GM18909 (cell line): Measurements from ENCODE around the gene PIP4K2A.
"Not testable (repeated sequence)": the region's sequence is repeated elsewhere in the genome, so short reads cannot be mapped to it uniquely, and the experiment has no call there.

ENCODE experiments used
- ATAC-seq: cut with Tn5 transposase; IDR thresholded peaks from one replicate; pipeline ENCODE4 v1.9.1; 2021; ENCODE audit warnings: mild to moderate bottlenecking; ENCODE audit not compliant: unreplicated experiment, poor library complexity

Gene PIP4K2A

DNA sequence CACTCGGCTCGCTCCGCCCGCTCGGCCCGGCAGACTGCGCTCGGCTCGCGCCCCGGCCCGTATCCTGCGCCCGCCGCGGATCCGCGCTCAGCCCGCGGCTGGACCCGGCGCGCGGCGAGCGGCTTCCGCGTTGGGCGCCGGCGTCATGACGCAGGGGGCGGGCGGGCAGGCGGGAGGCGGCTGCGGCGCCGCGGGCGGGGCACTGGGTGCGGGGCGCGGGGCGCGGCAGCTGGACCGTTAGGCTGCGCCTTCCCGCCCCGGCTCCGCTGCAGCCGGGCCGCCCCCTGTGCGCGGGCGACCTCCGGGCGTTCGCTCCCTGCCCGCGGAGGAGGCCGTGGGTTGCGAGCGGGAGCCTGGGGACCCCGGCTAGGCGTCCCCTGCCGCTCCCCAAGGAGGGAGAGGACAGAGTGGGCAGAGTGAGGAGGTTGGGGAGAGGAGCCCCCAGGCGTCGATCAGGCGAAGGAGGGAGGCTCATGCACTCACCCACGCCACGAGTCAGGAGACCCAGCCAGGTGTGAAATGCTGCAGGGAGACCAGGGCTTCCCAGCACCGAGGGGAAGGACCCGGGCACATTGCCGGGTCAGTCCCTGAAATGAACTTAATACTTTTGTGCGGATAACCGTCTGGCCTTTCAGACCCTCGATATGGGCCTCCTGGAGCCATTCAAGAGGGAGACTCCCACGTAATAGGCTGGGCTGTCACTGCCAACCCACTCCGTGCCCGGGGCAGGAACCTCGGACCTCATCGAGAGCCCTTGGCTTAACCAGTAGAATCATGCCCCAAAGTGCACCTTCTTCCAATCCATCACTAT lies at the start of gene PIP4K2A:
Gene PIP4K2A, minus strand, starts transcription at position 100 of the 811 bp plus-strand sequence. CDS start 252 bp downstream, outside the sequence.
- ATAC-seq, result peak; percentile 78

DNA sequence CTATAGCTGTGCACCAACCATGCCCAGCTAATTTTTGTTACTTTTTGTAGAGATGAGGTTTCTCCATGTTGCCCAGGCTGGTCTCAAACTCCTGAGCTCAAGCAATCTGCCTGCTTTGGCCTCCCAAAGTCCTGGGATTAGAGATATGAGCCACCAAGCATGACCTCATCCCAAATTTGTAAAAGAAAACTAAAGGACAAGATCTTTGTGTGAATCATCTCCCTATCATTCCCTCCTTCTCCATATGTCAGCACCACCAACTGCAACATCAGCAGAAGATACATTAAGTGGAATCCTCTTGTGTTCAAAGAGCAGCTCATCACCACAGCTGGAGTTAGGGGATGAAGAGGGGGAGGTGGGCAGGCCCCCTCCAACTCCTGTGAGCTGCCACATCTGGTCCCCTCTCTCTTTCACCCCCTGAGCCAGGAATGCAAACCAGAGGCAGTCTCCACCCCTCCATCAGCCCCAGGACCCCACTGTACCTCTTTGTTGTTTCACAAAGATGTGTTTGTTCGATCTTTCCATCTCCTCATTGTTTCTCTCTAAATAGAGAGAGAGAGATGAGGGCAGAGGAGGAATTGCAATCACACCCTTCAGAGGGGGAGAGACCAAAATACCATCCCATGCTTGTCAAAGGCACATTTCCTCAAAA lies 47.3 kb upstream of the PIP4K2A start:
- no peak for ATAC-seq

DNA sequence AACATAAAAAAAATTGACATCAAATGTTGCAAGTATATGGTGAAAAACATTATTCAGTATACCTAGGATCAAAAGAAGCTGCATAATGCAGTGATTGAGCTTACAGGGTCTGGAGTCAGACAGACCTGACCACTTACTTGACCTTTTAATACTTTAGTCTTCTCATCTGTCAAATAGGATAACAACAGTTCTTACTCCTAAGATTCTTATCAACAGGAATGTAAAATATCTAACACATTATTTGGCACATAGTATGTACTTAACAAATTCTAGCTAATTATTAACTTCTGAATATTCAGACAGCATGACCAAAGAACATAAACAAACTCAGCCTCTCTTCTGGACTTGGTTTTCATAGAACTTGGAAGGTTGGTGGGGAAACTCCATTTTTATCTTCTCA lies 45.6 kb upstream of the PIP4K2A start:
- no peak for ATAC-seq

DNA sequence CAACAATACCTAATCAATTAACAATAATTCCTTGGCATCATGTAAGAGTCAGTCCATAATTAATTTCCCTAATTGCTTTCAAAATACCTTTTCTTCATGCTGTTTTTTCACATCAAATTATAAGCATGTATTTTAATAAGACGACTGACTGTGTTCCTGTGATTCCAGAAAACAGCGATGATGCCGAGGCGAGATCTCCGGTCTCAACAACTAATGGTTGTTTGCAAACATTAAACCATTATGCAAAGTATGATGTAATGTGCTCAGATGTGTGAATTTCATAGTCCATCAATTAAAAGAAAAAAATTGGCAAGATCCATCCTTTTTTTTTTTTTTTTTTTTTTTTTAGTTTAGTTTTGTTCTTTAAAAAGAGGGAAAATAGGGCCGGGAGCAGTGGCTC lies 44.5 kb upstream of the PIP4K2A start:
- no peak for ATAC-seq

DNA sequence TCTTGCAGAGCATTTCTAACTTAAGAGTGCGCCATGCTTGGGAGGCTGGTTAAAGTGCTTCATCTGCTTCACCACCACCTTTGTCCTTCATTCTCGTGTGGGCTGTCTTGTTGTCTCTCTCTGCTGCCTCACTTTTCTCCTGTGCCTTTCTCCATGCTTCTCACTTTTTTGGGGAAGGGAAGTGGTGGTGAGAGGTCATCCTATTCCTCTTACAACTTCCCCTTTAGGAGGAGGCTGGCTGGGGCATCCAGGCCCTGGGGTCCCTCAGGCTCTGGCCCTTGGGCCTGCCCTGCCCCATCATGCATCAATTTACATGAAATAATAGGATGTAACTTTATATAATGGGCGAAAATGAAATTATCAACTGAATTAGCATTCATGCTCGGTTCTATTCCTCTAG lies 39.9 kb upstream of the PIP4K2A start:
- no peak for ATAC-seq

- ATAC-seq, result no peak
Measured at GRCh38 chr10:22753786-22754185, 39.4 kb upstream of the PIP4K2A start.

- ATAC-seq, result peak; percentile 53
Measured at GRCh38 chr10:22752272-22752889, 38.0 kb upstream of the PIP4K2A start.

GRCh38 chr10:22750131-22750530 lies 35.8 kb upstream of the PIP4K2A start:
- no peak for ATAC-seq

DNA sequence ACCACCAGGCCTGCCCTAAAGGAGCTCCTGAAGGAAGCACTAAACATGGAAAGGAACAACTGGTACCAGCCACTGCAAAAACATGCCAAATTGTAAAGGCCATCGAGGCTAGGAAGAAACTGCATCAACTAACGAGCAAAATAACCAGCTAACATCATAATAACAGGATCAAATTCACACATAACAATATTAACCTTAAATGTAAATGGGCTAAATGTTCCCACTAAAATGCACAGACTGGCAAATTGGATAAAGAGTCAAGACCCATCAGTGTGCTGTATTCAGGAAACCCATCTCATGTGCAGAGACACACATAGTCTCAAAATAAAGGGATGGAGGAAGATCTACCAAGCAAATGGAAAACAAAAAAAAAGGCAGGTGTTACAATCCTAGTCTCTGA lies 30.5 kb upstream of the PIP4K2A start:
- not testable (repeated sequence) for ATAC-seq

DNA sequence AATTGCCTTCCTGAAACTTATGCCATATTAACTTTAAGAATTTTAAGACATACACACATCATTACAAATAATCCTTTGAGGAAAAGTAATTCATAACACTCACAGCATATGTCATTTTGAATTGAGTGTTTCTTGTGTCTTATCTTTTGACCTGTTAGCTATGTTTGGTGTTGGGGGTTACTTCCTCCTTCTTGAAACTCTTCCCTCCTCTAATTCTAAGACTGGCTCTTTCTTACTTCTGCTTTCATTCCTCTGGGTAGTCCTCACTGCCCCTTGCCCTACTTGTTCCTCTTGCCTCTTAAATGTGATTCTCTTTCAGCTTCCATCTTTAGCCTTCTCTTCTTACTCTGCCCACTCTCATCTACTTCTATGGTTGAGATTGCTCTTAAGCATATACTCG lies 28.3 kb upstream of the PIP4K2A start:
- peak; percentile 99 for ATAC-seq

GRCh38 chr10:22741631-22742030 lies 27.3 kb upstream of the PIP4K2A start:
- ATAC-seq, result not testable (repeated sequence)

DNA sequence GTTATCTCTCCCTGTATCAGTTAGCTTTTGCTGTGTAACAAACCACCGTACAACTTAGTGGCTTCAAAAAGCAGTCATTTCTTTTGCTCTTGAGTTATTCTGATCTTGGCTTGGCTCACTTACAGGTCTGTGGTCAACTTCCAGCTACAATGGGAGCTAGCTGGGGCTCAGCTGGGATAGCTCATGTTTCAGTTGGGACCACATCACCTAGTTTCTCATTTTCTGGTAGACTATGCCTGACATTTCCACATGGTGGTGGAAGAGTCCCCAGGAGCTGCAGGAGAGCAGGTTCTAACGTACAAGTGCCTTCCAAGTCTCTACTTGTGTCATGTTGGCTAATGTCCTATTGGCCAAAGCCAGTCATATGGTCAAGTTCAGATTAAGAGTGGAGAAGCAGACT lies 25.8 kb upstream of the PIP4K2A start:
- ATAC-seq, result no peak

DNA sequence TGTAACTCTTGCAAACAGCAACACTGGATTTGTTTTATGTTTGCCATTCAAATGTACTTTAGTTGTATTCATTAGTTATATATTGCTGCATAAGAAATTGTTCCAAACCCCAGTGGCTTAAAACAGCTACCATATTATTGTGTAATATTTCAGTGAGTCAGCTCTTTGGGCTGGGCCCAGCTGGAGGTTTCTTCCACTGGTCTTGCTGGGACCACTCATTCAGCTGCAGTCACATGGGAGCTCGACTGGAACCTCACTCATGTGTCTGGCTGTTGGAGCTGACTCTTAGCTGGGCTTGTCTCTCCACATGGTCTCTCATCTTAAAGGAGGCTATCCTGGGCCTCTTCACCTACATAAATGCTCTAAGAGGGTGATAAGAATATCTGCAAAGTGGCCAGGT lies 23.2 kb upstream of the PIP4K2A start:
- no peak for ATAC-seq

DNA sequence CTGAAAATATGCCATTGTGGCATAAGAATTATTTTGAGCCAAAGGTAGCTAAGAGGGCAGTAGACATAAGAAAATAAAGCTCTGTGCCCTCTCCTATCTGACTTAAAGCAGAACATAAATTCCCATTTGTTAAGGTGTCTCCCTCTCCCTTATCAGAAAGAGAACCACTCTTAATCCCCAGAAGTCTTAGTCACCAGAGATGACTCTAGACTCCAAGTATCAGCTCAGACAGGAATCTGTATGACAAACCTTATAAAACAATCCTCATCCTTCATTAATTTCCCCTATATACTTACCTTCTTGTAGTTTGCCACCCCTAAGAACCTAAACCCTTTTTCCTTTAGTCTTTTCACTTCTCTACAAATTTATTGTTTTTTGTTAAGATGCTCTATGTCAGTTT lies 21.8 kb upstream of the PIP4K2A start:
- ATAC-seq, result no peak

- no peak for ATAC-seq
Measured at GRCh38 chr10:22733992-22734391, 19.6 kb upstream of the PIP4K2A start.

DNA sequence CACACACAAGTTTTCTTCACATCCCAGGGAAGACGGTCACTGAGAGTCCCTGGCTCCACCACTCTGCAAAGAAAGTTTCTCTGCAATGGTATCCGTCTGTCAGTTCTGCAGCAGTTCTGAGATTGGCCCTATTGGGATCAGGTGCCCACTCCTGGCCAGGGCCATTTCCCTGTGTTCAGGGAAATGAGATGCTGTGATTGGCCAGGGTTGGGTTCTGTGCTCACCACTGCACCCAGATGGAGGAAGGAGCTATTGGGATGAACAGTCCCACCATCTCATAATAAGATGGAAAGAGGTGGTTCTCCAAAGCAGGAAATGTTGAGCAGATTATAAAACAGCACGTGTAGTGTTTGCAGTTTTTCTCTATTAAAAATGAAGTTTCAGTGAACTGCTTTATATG lies 13.3 kb upstream of the PIP4K2A start:
- no peak for ATAC-seq

DNA sequence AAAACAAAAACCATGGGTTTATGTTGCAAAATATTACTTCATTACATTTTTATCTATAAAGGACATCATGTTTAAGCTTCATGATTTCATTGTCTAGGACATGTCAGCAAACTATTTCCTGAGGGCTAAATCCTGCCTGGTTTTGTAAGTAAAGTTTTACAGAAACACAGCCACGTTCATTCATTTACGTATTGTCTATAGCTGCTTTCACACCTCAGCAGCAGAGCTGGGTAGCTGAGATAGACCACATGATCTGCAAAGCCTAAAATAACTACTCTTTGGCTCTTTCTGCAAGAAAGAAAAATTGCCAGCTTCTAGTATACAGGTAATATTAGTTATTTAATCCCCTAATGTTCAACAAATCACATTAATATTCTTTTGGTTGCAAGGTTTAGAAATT lies 12.7 kb upstream of the PIP4K2A start:
- ATAC-seq, result no peak

DNA sequence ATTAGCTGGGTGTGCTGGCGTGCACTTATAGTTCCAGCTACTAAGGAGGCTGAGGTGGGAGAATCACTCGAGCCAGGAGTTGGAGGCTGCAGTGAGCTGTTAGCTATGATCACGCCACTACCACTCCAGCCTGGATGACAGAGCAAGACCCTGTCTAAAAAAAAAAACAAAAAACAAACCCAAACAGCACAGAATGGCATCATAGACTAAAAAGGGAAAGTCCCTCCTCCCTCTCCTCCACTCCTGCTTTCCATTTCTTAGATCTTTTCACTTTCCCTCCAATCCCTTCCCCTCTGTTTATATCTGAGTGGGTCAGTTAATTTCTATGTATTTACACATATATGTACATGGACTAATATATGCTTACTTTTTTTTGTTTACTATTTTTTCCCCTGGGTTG lies 10.4 kb upstream of the PIP4K2A start:
- ATAC-seq, result no peak

DNA sequence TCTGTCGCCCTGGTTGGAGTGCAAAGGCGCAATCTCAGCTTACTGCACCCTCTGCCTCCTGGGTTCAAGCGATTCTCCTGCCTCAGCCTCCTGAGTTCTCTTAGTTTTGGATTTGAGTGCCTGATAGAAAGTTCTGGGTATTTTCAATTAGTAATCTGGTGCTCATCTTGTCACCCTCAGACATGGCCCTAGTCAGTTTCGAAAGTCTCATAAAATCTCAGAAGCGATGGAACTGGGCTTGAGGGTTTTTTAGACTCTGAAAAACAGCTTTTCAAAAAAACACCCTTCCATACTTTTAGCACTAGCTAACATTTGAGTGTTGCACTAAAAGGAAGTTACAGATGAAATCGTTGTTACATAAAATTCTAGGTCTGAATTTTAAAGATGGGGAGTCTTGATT lies 9.4 kb upstream of the PIP4K2A start:
- peak; percentile 62 for ATAC-seq

GRCh38 chr10:22723343-22723779 lies 9.0 kb upstream of the PIP4K2A start:
- ATAC-seq, result peak; percentile 82

GRCh38 chr10:22722626-22723169 lies 8.3 kb upstream of the PIP4K2A start:
- ATAC-seq, result no peak
